HG02642 (cell line): Measurements from ENCODE around the gene RTN4.
"Not testable (repeated sequence)": the region's sequence is repeated elsewhere in the genome, so short reads cannot be mapped to it uniquely, and the experiment has no call there.

Experiments
- ATAC-seq: cut with Tn5 transposase; IDR thresholded peaks from one replicate; pipeline ENCODE4 v1.9.1; 2021; ENCODE audit warnings: mild to moderate bottlenecking; ENCODE audit not compliant: unreplicated experiment, poor library complexity

RTN4 gene

GRCh38 chr2:55076019-55076418 is 25.8 kb upstream of the RTN4 start:
- not testable (repeated sequence) for ATAC-seq

GRCh38 chr2:55073000-55073983 is 23.0 kb upstream of the RTN4 start:
- no peak for ATAC-seq

GRCh38 chr2:55063713-55064323 is 13.6 kb upstream of the RTN4 start:
- no peak for ATAC-seq

GRCh38 chr2:55063226-55063625 is 13.0 kb upstream of the RTN4 start:
- ATAC-seq, result no peak

DNA sequence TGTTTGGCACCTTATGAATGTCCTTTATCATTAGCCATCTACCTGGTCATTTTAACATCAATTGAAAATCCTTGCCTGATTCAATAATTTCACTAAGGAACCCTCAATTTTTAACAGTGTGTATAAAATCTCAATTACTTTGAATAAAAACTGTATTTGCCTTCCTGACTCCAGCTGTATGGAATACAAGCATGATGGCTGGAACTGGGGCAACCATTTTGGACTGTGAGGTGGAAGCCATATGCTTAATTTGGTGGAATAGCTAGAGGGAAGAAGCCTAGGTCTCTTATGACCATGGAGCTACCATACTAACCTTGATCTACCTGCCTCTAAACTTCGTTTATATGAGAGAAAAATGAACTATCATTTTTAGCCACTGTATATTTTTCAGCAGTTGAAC is 12.5 kb upstream of the RTN4 start:
- no peak for ATAC-seq

GRCh38 chr2:55061523-55062344 is 11.5 kb upstream of the RTN4 start:
- no peak for ATAC-seq

- no peak for ATAC-seq
Observed at GRCh38 chr2:55059793-55060192, 9.5 kb upstream of the RTN4 start.

- no peak for ATAC-seq
Observed at GRCh38 chr2:55057474-55057873, 7.2 kb upstream of the RTN4 start.

DNA sequence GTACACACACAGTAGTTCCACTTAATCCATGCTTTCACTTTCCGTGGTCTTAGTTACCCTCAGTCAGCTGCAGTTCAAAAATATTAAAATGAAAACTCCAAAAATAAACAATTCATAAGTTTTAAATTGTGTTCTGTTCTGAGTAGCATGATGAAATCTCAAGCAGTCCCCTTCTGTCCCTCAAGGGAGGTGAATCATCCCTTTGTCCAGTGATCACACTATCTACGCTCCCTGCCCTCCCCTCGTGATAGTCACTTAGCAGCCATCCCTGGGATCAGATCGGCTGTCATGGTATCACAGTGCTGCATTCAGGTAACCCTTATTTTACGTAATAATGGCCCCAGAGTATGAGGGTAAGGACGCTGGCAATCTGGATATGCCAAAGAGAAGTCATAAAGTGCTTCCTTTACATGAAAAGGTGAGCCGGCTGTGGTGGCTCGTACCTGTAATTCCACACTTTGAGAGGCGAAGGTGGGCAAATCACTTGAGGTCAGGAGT is 5.8 kb upstream of the RTN4 start:
- ATAC-seq, result no peak

DNA sequence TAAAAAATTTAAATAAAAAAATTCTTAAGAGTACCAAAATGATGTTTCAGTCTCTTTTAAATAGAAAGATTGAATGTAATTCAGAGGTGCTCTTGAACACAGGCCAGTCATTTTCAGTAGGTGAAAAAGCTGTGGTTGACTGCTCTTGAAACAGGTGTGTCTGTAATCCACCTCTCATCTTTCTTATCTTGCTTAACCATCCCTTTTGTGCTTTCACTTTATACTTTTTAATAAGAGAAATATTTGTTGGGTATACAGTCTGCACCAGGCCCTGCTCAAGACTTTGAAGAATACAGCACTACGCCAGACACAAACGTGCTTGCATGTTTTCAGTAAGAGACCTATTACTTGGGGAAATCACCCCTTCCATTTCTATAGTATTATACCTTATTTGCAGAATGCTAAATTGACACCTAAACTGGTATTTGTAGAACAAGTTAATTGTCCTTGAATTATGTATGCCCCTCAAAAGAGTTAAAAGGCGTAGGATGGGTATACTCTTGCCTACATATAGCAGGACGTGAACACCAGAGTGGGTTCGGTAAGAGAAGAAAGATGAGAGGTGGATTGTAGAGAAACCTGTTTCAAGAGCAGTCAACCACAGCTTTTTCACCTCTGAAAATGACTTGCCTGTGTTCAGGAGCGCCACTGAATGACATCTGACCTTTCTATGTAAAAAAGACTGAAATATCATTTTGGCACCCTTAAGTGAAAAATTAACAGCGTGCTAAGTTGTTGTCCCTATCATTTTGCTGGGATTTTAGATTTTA is 4.0 kb upstream of the RTN4 start:
- peak; percentile 22 for ATAC-seq

GRCh38 chr2:55053225-55053624 is 3.0 kb upstream of the RTN4 start:
- not testable (repeated sequence) for ATAC-seq

DNA sequence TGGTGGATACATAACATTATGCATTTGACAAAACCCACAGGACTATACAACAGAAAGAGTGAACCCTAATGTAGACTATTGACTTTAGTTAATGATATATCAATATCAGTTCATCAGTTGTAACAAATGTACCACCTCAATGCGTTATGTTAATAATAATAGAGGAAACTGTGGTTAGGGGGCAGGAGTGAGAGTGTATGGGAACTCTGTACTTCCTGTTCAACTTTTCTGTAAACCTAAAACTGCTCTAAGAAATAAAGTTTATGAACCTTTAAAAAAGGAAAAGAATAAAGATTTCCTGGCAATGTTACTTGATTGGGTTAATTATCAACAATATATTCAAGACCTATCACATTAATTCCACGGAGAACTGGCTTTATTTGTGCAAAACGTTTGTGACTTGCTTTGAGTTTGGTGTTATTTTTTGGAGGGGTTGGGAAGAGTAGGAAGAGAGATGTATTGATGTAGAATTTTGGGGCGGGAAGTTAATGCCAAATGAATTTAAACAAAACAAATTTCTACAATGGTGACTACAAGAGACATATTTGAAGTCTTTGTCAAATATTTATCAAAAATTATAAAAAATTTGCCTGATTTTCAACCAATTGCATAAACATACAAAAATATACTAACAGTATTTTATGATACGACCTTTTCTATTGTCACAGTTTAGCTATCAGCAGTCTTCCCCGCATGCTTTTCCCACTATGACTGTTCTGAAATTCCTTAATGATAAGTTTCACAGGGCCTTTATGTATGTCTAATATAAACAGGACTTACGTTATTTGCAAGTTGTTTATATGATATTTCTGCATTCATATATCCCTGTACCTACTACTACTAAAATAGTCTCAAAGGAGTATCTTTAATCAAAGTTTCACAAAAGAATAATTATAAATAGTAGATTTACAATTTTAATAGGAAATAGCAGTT is 2.1 kb upstream of the RTN4 start:
- ATAC-seq, result no peak

DNA sequence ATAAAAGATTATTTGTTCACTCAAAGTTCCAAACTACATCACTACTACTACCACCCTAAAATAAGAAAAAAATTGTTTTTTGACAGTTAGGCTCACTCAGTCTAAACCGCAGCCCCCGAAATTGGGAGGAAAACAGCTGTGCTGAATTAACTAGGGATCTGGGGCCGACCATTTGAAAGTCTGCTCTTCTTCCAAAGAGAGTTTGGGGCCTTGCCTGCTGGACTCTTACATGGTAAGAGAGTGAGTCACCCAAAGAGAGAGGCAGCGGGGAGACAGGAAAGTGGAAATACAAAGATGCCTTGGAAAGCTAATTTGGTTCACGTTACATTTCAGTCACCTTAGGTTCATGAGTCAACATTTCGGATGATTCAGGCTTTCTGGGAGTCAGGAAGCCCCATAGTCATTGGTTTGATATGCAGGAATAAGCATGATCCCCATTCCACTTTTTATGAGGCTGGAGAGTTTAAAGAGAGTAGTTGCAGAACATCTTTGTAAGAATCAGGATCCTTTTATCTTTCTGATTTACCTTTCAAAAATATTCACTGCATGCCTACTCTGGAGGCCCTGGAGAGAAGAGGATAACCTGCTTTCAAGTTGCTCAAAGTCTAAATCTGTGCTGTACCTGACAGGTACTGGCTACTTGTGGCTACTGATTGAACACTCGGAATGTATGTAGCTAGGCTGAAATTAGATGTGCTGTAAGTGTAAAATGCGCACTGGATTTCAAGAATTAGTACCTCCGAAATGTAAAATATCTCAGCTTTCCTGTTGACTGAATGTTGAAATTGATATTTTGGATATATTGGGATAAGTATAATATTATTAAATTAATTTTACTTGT is 995 bp upstream of the RTN4 start:
- ATAC-seq, result no peak

DNA sequence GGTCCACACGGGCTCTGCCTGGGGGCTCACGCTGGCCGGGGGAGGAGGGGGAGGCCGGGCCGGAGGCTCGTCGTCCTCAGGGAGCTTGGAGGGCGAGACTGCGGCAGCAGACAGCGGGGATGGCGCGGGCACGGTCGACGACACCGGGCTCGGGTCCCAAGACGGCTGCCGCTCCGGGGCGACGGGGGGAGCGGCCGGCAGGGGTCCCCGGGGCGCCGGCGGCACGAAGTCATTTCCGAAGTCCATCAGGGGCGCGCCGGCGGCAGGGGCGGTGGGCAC is 491 bp downstream of the RTN4 start:
- peak; percentile 2 for ATAC-seq

DNA sequence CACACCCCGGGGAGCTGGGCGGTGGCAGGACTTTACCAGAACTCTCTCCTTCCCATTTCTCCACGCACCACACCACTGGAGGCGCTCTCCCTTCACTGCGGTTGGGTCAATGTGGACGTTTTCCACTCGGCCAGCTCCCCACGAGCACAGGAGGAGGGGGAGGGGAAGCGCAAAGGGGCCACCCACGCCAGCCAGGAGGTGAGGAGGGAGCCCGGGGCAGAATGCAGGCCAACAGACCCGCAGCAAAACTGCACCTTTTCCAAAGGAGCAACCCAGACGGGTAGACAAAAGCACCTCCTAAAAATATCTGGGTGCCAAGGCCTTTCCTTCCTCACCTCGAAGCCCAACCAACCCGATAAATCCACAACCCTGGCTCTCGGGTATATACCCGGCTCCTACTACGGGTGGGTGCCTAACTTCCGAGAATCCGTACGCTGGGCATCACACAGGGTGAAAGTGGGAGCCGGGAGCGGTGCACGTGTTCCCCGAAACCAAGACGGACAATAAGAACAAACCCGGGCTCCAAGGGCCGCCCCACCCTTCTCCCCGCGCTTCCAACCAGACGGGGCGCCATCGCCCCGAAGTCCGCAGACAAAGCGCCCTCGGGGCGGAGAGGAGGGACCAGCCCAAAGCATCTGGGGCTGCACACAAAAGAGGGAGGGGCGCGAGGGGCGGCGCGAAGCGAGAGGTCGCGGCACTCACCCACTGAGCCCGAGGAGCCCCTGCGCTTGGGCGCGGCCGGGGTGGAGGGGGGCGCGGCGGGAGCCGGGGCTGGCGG is 1.0 kb downstream of the RTN4 start:
- peak; percentile 12 for ATAC-seq

DNA sequence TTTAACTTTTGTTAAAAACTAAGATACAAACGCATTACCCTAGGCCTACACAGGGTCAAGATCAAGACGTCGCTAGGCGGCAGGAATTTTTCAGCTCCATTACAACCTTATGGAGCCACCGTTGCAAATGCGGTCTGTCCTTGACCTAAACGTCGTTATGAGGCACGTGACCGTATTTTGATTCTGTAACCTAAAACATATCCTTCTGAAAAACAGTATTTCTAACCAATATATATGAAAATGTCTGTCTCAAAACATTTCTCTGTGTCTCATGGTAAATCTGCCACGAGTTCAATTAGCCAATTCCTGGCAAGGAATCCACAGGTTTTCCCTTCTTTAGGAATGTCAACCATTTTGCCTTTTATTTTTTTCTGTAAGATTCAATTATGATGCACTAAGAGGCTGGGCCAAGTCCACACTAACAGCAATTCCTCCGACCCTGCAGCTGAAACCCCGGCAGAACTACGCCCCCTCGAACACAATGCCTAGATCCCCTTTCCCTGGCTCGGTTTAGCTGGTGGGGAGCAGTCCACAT is 1.7 kb downstream of the RTN4 start:
- ATAC-seq, result no peak

DNA sequence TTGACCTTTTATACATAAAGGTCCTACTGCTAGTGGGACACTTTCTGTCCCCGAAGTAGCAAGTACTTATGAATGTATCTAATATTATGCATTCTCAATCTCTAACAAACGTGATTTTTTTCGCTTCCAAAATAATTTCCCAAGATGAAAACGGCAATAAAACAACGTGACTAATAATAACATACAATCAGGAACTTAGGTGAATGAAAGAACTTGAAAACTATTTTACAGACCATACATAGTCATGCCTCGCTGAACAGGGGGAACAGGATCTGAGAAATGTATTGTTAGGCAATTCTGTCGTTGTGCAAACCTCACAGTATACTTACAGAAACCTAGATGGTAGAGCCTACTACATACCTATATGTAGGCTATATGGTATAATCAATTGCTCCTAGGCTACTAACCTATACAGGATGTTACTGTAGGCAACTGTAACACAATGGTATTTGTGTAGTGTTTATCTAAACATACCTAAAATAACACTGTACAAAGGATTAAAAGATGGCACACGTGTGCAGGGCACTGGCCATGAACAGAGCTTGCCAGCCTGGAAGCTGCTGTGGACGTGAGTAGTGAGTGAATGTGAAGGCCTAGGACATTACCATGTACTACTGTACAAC is 2.5 kb downstream of the RTN4 start:
- no peak for ATAC-seq
